Hypothalamus (tissue), 51 donors: Measurements from ENCODE around the gene ADGRG1.
"Not testable (repeated sequence)": the region's sequence is repeated elsewhere in the genome, so short reads cannot be mapped to it uniquely, and the experiment has no call there.

Source experiments
- DNase-seq, 51 donors: peaks; one replicate each; lab custom pipeline; 2025; lab: John Stamatoyannopoulos, UW

Gene ADGRG1

DNA sequence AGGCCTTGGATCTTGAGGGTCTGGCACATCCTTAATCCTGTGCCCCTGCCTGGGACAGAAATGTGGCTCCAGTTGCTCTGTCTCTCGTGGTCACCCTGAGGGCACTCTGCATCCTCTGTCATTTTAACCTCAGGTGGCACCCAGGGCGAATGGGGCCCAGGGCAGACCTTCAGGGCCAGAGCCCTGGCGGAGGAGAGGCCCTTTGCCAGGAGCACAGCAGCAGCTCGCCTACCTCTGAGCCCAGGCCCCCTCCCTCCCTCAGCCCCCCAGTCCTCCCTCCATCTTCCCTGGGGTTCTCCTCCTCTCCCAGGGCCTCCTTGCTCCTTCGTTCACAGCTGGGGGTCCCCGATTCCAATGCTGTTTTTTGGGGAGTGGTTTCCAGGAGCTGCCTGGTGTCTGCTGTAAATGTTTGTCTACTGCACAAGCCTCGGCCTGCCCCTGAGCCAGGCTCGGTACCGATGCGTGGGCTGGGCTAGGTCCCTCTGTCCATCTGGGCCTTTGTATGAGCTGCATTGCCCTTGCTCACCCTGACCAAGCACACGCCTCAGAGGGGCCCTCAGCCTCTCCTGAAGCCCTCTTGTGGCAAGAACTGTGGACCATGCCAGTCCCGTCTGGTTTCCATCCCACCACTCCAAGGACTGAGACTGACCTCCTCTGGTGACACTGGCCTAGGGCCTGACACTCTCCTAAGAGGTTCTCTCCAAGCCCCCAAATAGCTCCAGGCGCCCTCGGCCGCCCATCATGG, 35.7 kb downstream of the ADGRG1 start:
- no peak for DNase-seq

DNA sequence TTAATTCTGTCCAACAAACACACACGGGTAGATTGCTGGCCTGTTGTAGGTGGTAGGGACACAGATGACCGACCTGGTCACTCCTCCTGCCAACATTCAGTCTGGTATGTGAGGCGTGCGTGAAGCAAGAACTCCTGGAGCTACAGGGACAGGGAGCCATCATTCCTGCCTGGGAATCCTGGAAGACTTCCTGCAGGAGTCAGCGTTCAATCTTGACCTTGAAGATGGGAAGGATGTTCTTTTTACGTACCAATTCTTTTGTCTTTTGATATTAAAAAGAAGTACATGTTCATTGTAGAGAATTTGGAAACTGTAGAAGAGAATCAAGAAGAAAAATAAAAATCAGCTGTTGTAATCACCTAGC, 36.2 kb downstream of the ADGRG1 start:
- DNase-seq = no peak

DNA sequence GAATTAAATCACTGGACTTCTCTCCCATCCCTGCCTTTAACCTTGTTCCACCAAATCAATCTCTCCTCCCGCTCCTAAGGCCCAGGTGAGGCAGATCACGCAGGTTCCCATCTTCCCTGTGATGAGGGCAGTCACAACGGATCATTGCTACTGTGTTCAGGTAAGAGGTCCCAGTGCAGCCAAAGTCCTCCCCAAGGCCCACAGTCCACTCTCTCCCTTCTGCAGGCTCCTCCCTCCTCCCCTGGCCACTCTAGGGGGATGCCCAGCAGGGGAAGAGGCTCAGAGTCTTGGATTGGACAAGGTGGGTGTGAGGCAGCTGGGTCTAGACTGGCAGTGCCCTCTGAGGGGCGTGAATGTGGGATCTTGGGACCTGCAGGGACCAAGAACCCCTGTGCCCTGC, 37.1 kb downstream of the ADGRG1 start:
- no peak for DNase-seq

DNA sequence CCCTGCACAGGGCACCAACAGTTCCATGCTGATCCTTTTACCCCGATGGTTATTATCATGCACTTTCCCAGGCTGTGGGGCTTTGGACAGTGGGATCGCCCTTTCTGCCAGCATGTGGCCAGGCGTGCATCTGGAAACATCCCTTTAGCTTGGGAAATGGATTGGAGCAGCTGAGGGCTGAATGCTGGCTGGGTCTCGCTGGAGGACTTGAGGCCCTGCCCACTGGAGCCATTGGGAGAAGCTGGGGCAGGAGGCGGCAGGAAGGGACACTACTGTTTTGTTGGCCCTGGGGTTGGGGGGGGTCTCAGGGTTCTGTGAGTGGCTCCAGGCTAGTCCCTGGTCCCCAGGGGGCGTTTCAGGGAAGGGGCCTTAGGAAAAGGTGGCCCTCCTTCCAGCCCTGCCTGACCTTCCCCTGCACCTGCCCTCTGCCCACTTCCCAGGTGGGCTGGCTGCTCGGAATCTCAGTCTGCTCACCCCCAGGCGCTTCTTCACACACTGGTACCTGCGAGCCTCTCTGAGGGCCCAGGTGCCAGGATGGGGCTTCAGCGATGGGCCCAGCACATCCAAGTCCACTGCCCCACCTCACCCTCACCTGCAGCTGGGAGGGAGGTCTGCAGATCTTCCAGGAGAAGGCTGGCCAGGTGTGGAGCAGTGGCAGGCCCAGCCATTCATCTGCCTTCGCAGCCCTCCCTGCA, 38.1 kb downstream of the ADGRG1 start:
- DNase-seq = no peak

DNA sequence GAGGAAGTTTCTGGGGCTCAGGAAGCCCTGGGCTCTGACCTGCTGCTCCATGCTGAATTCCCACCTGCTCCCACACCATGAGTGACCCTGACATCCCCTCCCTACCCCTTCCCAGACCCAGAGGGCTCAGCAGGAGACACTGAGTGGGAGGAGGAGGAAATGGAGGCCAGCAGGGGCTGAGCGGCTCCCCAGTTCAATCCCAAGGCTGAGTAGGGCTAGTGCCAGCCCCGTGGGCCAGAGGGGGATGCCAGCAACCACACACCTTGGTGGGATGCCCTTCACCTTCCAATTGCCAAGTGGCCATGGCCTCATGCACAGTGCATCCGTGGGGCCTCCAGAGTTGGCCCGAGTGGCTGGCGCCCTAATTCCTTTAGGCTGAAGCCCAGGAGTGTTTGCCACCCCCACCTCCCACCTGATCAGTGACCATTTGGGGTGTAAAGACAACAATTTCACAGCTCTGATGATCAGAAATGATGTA, 38.7 kb downstream of the ADGRG1 start:
- no peak for DNase-seq

DNA sequence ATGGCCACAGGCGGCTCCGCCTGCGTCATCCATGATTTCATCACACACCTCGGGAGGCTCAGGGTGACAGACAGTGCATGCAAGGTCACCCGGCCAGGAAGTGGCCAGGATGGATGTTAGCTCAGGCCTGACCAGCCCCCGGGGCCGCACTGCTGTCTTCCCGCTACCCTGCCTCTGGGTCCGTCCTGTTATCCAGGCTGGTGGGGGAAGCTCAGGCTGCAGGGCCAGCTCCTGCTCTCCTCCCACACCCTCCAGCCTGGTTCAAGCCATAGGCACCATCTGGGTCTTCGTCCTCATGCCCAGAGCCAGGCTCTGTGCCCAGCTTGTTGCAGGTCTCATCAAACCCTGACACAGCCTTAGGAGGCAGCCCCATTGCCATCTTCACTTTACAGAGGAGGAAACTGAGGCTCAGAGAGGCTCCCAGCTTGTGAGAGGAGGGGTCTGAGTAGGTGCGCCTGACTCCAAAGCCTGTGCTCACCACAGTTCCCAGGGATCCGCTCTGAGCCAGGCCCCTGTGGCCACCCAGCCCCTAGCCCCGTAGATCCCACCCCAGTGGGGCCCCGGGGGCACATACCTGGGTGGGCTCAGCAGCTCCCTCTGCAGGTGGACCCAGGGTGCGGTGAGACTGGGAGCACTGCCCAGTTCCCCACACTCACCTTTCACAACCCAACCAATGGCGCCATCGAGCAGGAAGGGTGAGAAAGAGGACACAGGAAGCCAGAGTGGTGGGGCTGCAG, 39.3 kb downstream of the ADGRG1 start:
- no peak for DNase-seq

DNA sequence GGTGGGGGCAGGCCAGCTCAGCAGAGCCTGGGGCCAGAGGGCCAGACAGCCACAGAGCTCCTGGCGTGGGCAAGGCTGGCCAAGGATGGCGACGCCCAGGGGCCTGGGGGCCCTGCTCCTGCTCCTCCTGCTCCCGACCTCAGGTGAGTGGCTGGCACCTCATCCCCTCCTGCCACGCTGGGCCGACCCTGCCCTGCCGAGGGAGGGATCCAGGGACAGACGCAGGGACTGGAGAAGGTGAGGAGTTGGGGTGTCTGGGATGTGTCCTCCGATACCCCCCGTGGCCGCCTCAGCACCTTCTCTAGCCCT, 39.8 kb downstream of the ADGRG1 start, which contains the start of gene ADGRG3:
Gene ADGRG3 (plus strand): TSS at position 44 of the 309 bp plus-strand sequence. CDS start 42 bp downstream, at position 86.
- no peak for DNase-seq

DNA sequence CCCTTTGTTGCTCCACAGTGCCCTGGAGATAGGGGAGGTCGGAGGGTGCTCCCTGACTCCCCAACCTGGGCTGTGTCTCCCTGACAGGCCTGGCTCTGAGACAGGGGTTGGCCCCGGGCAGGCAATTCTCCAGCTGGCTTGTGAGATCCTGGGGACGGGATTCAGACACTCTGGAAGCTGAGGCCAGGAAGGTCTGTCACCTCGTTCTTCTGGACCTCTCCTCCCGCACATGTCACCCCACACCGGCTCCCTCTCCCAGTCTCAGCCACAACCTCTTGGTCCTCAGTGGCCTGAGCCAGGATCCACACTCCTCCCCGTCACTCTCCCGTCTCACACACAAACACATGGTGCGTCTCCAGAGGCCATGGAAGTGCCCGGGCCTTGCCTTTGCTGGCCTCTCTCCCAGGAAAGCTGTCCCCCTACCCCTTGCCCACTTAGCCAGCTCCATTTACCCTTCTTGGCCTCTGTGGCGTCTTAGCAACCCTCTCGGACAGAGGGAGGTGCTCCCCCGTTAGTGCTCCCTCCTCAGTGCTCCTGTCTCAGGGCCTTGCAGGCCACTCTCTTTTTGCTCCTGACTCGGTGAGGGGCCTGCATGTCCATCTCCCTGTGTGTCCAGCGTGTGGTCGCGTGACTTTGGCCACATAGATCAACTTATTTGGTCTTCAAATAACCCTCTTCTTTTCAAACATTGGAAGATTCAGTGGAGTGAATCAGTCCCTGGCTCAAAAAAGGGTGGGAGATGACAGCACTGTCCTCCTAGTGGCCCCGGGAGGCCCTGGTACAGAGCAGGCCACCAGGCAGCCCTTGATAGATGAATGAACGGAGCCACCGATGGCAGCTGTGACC, 40.4 kb downstream of the ADGRG1 start:
- no peak for DNase-seq

DNA sequence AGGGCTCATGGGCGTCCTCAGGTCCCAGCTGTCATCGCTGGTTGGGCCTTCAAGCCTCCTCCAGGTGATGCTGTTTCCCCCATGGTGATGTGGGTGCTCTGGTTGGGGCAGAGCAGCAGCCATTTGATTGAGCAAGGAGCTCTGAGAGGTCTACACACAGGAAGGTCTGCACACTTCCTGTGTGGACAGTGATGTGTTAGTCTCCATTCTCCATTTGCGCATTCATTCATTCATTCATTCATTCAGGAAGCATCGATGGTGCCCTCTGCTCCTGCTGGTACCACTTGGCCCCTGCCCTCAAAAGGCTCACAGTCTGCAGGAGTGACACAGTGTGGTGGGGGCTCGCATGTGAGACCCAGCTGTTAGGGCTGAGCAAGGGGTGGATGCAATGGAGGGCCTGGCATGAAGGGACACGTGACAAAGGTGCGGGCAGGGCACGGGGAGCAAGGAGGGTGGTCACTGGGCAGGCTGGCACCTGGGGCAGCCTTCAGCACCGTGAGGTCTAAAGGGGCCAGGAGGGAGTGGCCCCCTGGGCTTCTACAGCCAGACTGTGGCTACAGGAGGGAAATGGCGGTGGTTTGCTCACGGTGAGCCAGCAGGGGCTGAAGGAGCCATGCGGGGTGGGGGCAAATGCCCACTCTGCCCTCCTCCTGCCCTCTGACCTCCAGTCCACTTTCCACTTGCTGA, 41.2 kb downstream of the ADGRG1 start:
- no peak for DNase-seq

DNA sequence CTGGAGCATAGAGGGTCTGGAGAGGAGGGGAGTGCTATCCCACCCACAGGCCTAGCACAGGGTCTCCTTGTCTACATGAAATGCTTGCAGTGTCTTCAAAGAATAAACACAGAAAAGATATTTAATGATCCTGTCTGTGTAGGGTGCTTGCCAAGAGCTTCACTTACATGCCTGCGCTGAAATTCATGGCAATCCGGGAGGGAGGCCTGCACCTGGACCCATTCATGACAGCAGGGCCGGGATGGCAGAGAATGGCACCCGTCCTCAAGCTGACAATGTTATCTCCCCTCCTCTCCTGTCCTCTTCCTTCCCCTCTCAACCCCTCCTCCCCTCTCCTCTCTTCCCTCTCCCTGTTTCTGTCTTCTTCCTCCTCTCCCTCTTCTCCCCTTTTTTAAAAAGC, 41.8 kb downstream of the ADGRG1 start:
- no peak for DNase-seq

DNA sequence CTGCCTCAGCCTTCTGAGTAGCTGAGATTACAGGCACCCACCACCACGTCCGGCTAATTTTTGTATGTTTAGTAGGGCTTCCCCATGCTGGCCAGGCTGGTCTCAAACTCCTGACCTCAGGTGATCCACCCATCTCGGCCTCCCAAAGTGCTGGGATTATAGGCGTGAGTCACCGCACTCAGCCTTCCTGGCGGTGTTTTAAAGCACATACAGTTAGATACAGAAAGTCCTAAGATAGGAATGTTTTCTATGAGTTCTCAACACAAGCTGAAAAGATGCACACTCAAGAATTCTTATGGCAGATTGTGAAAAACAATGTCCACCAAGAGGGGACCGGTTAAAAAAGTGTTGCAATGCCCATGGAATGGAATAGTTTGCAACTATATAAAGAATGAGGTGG, 43.0 kb downstream of the ADGRG1 start:
- DNase-seq = not testable (repeated sequence)

DNA sequence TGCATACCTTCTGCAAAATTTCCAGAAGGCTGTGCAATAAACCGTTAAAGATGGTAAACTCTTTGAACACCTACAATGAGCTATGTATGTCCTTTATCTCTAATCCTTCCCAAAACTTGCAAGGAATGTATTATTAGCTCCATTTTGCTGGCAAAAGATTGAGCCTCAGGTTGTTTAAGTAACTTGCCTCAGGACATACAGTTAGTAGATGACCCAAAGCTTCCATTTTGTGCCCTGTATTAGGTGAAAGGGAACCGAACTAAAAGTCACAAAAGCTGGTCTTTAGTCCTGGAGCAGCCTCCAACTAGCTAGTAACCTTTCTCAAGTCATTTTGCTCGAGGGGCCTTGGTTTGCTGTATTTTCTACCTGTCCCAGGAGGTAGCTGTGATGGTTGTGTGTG, 44.0 kb downstream of the ADGRG1 start:
- no peak for DNase-seq

DNA sequence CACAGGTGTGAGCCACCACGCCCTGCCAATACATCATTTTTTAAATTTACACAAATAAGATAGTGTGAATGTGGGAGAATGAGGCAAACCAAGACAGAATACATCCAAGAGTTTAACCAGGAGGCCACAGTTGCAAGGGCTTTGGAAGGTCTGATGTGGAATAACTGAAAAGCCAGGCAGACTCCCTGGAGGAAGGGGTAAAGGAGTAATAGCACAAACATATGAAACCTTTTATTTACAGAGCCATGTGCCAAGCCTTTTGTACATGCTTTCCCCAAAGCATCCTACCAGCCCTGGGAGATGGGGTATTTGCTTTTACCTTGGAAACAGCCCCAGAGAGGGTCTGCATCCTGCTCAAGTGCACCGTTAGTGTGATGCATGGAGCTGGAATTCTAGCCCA, 44.4 kb downstream of the ADGRG1 start:
- DNase-seq = no peak

DNA sequence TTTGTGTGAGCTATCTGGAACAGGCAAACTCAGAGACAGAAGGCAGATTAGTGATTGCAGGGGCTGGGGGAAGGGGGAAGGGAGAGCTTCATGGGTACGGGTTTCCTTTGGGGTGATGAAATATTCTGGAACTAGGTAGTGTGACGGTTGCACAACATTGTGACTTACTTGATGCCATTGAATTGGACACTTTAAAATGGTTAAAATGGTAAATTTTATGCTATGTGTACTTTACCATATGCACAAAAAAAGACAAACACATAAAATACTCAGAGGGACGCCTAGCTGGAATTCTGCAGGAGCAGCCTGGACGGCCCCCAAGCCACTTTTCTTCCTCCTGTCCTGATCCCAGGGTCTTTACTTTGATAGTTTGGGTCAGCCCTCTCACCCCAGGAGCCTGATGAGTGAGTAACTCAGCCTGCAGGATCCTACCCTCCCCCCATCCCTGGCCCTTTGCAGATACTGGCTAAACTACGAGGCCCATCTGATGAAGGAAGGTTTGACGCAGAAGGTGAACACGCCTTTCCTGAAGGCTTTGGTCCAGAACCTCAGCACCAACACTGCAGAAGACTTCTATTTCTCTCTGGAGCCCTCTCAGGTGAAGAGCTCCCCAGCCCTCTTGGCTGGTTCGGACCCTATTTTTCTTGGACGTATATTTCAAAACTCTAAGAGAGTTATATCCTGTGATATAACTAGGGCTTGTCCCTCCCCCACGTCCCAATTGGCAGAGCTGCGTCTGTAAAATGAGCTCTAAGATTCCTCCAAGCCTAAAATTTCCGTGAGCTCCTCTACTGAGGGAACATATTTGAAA, 47.5 kb downstream of the ADGRG1 start:
- no peak for DNase-seq

DNA sequence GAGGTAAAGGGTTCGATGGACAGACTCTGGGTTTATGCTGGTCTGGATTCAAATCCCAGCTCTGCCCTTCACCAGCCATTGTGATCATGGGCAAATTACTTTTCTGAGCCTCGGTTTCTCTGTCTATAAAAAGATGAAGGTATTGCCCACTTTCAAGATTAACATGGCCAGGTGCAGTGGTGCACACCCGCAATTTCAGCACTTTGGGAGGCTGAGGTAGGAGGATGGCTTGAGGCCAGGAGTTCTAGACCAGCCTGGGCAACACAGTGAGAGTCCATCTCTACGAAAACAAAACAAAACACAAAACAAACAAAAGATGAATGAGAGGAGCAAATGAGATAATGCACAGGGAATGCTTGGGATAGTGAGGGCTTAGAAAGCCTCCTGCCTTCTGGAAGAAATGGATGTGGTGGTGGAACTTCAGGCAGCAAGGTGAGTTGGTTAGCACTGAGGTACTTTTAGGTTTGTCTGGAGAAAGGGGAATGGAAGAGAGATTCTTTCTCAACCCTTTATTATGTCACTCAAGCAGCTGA, 48.2 kb downstream of the ADGRG1 start:
- DNase-seq = no peak

DNA sequence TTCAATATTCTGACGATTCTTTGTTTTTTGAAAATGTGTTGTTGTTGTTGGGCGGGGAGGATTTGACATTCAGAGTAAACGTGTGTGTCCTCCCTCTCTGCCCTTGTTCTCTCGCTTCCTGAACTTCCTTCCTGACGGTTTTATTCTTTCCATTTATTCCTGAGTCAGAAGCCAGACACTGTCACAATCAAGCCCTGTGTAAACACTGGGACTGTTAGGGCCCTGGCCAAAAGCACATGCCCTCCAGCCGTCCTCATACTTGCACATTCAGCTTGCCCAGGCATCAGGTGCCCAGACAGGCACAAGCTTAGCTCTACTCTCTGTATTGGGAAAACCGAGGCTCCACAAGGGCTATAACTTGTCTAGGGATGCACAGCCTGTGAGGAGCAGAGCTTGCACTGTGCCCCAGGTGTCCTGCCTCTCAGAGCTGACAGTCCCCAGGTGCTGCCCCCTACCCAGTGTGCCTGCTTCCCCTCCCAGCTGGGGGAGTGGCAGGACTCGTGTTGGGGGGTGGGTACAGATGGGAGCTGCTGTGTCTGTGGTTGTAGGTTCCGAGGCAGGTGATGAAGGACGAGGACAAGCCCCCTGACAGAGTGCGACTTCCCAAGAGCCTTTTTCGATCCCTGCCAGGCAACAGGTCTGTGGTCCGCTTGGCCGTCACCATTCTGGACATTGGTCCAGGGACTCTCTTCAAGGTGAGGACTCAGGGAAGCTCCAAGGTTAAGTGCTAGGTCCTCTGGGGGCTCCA, 49.4 kb downstream of the ADGRG1 start:
- no peak for DNase-seq

DNA sequence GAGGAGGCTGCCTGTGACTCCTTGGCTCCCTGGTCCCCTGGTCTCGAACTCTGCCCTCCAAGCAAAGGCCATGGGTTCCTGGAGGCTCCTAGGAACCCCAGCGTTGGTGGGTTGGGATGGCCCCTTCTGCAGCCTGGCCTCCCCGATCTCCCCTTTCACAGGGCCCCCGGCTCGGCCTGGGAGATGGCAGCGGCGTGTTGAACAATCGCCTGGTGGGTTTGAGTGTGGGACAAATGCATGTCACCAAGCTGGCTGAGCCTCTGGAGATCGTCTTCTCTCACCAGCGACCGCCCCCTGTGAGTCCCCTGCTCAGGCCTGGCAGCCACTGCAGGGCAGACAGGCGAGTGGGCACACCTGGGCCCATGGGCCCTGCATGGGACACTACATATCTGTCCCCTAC, 50.6 kb downstream of the ADGRG1 start:
- no peak for DNase-seq

DNA sequence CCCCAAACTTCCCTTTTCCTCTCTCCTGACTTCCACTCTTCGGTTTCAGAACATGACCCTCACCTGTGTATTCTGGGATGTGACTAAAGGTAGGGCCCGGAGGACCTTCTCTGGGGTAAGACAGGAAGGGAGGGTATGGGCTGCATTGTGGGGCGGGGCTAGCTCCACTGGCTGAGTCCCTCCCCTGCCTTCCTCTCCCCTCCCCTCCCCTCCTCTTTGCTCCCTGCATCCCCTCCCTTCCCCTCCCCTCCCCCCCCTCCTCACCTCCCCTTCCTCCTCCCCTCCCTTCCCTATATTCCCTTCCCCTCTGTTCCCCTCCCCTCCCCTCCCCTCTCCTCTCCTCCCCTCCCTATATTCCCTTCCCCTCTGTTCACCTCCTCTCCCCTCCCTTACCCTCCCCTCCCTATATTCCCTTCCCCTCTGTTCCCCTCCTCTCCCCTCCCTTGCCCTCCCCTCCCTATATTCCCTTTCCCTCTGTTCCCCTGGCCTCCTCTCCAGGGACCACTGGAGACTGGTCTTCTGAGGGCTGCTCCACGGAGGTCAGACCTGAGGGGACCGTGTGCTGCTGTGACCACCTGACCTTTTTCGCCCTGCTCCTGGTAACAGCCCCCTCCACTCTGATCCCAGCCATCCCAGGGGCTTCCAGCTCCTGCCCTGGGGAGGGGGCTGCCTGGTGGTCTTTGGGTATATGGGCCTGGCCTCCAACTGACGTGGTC, 51.5 kb downstream of the ADGRG1 start:
- no peak for DNase-seq
